LNCAP (cell line): ENCODE data around the gene TSSK2.

Experiments used
- TF ChIP-seq, protein P1 (sequence below): fragments of 450-650 bp; IDR thresholded peaks from 2 replicates; pipeline ENCODE4 v1.5.1; 2017; ENCODE audit warnings: mild to moderate bottlenecking

TSSK2 gene

DNA sequence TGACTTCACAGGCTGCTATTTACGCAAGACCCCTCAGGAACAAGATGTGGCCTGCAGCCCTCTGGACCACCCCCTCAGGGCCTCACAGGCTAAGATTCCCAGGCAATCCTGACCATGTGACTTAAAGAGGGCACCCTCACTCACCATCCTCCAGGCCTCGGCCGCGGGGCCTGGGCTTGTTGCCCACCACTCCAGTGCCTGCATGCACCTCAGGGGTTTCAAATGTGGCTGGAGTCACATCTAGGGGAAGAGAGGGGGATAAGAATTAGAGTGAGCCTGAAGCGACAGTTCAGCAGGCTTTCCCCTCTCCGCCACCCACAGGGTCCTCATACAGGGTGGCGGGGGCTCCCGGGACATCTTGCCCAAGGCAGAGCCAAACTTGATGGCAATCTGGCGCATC lies 11.3 kb downstream of the TSSK2 start:
- TF ChIP-seq, protein P1, sequence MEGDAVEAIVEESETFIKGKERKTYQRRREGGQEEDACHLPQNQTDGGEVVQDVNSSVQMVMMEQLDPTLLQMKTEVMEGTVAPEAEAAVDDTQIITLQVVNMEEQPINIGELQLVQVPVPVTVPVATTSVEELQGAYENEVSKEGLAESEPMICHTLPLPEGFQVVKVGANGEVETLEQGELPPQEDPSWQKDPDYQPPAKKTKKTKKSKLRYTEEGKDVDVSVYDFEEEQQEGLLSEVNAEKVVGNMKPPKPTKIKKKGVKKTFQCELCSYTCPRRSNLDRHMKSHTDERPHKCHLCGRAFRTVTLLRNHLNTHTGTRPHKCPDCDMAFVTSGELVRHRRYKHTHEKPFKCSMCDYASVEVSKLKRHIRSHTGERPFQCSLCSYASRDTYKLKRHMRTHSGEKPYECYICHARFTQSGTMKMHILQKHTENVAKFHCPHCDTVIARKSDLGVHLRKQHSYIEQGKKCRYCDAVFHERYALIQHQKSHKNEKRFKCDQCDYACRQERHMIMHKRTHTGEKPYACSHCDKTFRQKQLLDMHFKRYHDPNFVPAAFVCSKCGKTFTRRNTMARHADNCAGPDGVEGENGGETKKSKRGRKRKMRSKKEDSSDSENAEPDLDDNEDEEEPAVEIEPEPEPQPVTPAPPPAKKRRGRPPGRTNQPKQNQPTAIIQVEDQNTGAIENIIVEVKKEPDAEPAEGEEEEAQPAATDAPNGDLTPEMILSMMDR = no peak

DNA sequence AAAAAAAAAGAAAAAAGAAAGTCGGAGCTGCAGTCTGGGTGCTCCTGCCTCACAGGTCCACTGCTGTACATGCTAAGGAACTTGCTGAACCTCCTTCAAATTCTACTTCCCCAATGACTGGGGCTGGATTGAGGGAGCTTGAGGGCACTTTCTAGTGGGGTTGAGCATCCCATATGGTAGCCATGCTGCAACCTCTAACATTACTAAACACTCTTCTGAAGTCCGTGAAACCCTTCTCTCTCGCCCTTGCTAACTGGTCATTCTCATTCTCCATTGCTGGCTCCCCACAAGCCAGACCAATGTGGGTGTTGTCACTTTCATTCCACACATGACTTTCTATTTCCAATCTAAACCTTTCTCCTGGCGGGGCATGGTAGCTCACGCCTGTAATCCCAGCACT lies 12.1 kb downstream of the TSSK2 start:
- TF ChIP-seq, protein P1 = no peak

DNA sequence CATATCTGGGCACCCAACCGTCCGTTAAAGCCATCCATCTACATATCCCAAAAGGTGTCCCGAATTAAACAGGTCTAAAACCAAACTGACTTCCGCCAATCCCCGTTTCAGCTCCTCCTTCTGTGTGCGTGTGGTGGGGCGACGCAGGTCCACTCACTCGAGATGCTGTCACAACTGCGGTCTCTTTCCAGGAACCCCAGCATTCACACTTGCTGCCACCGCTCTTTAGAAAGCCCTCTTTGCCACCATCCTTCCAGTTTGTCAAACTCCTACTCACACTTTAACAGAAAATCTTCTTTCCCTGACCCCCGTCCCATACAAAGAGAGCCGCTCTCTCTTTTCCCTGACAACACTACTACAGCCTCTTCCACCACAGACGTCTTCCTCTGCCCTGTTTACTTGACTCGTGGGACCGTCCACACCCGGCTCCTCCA lies 12.9 kb downstream of the TSSK2 start:
- TF ChIP-seq, protein P1 = no peak

DNA sequence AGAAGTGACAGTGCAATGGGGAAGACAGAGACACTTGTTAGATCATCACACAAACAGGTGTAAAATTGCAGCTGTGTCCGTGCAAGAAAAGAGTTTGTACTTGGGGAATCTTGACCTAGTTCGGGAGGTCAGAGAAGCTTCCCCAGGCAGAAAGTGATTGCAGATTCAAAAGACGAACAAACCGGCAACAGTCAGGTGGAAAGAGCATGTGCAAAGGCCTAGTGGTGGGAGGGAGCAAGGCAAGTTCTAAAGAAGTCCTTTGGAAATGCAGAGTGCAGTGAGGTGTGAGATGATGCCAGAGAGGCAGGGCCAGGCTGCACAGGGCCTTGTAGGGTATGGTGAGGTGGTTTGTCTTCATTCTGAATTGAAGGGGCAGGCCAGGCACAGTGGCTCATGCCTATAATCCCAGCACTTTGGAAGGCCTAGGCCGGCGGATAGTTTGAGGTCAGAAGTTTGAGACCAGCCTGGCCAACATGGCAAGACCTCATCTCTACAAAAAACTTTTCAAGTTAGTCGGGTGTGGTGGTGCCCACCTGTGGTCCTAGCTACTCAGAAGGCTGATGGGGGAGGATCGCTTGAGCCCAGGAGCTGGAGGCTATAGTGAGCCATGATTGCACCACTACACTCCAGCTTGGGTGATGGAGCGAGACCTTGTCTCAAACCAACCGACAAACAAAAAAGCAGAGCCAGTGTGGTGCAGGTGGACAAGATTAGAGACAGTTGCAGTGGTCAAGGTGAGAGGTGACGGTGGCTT lies 15.3 kb downstream of the TSSK2 start:
- TF ChIP-seq, protein P1 = no peak

GRCh38 chr22:19147195-19147780 lies 16.2 kb downstream of the TSSK2 start:
- TF ChIP-seq, protein P1 = no peak

DNA sequence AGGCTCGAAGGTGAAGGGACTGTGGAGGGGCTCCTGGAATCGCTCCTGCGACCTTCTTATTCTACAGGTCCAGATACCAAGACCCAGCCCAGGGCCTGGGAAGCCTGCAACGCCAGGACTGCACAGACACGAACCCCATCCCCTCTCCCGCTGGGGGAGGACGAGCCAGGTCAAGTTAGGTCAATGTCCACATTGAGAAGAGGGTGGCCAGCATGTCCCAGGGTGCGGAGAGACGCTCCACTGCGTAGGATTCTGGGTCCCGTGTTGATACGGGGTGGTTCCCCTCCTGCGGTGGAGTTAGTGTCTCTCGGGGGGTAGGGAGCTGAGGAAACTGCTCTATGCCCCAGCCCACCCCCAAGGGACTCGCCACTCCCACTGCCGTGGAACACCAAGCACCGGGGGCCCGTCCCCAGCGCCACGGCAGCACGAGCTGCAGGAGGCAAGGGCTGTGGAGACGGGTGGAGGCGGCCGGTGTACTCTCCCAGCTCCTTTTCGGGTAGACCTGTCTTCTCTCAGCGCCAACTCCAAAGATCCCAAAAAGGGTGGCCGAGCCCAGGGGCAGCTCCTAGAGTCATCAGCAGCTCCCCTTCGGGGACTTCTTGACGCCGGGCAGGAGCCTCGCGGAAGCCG lies 17.4 kb downstream of the TSSK2 start:
- TF ChIP-seq, protein P1 = no peak

DNA sequence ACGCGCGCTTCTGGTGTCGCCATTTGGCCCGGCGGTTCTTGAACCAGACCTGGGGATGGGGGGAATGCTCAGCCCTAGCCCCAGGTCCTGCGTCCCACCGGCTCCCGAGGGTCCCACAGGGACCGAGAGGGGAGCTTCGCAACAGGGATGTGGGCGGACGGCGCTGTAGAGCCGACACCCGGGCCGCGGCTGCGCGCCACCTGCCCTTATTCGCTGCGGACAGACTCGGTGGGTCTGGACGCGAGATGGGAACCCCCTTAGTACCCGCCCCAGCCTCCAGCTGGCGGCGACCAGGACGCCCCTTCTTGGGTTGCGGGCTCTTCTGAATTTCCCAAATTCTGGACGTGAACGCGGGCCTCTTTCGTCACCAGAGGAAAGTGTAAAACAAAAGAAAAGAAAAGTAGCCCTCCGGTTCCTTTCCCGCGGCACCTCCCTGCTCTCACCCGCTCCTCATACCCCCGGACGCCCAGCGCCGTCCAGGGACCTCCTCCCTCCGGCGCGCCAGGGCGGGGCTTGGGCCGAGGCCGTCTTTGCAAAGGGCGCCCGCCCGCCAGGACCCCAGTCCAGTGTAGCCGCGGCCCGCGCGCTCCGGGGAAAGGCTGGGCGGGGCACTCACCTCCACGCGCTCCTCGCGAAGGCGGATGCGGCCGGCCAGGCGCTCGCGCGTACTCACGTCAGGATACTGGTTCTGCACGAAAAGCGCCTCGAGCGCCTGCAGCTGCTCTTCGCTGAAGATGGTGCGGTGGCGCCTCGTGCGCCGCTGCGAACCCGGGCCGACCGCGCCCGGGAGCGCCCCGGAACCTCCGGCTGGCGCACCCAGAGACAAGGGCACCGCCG lies 18.2 kb downstream of the TSSK2 start:
- TF ChIP-seq, protein P1 = no peak
